Omental fat pad (tissue), 4 donors: Measurements from ENCODE around the gene HAS3. TPM values are rescaled to one million over a fixed set of nuclear protein-coding genes. Genes with fewer than 3 reads are reported as not detected.

ENCODE experiments used
- ATAC-seq: fragments of 150-250 bp; one replicate; pipeline ENCODE4 v1.9.1; 2016; ENCODE audit warnings: mild to moderate bottlenecking, moderate library complexity; ENCODE audit not compliant: low FRiP score
- DNase-seq: peaks from one replicate; pipeline ENCODE4 v3.0.0-alpha.2; 2019; ENCODE audit warnings: low spot score
- total RNA-seq, 4 donors: library from RNA; depleted of rRNA; stranded (reverse); fragments of >200 nt; gene quantifications; one replicate each; pipeline ENCODE4 v1.1.0, GENCODE V29; 2016
- TF ChIP-seq, protein P1 (sequence below), 3 donors: fragments of 450-650 bp; IDR thresholded peaks; one replicate each; pipeline ENCODE4 v1.5.1; 2016 to 2017; ENCODE audit warnings: antibody characterized with exemption in 3 of 3, mild to moderate bottlenecking in 3 of 3, moderate library complexity in 2 of 3

Gene HAS3
- total RNA-seq, 4 donors from 2014 or later, result 0.36 to 2.2 (median 1.2) TPM

- DNase-seq, result no peak
- TF ChIP-seq, protein P1, sequence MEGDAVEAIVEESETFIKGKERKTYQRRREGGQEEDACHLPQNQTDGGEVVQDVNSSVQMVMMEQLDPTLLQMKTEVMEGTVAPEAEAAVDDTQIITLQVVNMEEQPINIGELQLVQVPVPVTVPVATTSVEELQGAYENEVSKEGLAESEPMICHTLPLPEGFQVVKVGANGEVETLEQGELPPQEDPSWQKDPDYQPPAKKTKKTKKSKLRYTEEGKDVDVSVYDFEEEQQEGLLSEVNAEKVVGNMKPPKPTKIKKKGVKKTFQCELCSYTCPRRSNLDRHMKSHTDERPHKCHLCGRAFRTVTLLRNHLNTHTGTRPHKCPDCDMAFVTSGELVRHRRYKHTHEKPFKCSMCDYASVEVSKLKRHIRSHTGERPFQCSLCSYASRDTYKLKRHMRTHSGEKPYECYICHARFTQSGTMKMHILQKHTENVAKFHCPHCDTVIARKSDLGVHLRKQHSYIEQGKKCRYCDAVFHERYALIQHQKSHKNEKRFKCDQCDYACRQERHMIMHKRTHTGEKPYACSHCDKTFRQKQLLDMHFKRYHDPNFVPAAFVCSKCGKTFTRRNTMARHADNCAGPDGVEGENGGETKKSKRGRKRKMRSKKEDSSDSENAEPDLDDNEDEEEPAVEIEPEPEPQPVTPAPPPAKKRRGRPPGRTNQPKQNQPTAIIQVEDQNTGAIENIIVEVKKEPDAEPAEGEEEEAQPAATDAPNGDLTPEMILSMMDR (IDR thresholded peaks at IDR 0.05), result no peak
- no peak for ATAC-seq
Measured at GRCh38 chr16:69150146-69150865, 44.9 kb downstream of the HAS3 start.

GRCh38 chr16:69157196-69157595 lies 51.7 kb downstream of the HAS3 start:
- DNase-seq (no peak), ATAC-seq (no peak)
- TF ChIP-seq, protein P1 (IDR thresholded peaks at IDR 0.05), result no peak

GRCh38 chr16:69160192-69160591 lies 54.7 kb downstream of the HAS3 start:
- DNase-seq, result no peak
- ATAC-seq, result no peak
- TF ChIP-seq, protein P1 (IDR thresholded peaks at IDR 0.05), result no peak

DNA sequence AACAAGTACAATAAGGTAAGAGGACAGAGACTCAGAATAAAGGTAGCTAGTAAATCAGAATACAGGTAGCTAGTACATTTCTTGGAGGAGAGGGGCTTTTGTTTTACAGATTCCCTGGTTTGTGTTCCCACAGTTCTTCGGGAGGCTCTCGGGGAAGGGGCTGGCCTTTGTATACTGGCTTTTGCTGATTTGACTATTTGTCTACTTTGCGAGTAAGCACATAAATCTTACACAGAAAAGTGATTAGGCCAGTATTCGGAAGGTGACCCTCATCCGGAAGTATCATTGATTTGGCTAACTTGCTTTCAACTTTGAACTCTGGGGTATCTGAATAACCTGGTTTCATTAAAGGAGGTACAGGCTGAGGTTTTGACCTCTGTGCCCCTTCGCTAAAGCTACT lies 60.1 kb downstream of the HAS3 start:
- no peak for ATAC-seq
- TF ChIP-seq, protein P1 (IDR thresholded peaks at IDR 0.05), result no peak
- no peak for DNase-seq

- DNase-seq (no peak), ATAC-seq (no peak)
- TF ChIP-seq, protein P1 (IDR thresholded peaks at IDR 0.05), result no peak
Measured at GRCh38 chr16:69166221-69166833, 60.9 kb downstream of the HAS3 start.

DNA sequence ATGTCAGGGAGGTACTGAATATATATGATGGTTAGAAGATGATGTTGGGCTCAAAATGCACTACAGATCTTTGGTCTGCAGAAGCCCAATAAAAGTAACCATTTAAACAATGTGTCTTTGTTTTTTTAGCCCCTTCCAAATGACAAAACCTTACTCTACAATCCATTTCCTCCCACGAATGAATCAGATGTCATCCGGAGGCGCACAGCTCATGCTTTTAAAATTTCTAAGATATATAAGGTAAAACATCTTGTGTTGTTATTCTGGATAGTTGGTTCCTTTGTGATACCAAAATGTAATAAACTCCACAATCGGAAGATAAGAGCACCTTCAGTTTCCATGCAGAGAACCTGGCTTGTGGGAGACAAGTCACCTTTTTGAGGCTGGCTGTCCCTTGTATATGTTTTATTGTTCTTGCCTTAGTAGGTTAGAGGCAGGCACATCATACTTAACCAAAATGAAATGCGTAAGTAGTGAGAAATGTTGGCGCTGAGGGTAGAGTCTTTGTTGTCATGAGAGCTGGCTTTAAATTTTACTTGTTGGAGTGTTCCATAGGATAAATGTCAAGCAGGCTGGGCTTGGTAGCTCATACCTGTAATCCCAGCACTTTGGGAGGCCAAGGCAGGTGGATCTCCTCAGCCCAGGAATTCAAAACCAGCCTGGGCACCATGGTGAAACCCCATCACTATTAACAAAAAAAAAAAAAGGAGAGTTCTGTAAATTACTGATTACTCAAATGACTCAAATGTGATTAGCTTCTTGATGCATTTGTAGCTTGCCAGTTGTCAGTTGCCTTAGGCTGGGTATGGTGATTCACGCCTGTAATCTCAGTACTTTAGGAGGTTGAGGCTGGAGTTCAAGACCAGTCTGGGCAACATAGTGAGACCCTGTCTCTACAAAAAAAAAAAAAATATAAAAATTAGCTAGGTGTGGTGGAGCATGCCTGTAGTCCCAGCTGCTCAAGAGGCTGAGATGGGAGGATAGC lies 61.8 kb downstream of the HAS3 start:
- TF ChIP-seq, protein P1 (IDR thresholded peaks at IDR 0.05), result no peak
- DNase-seq, result no peak
- no peak for ATAC-seq

Other genes starting within 250 kb of the HAS3 start
- gene CHTF8, start 26.9 kb downstream of the HAS3 start, total RNA-seq, result 10 to 100 TPM; 53.7 to 61.3 (median 57.4) TPM
- 10 to 100 TPM; 32.9 to 85.7 (median 35.9) TPM for gene UTP4, start 27.0 kb downstream of the HAS3 start, total RNA-seq
- gene SNTB2, start 81.5 kb downstream of the HAS3 start, total RNA-seq, result 10 to 100 TPM; 49.7 to 80.9 (median 59.3) TPM
- 10 to 100 TPM; 26.6 to 39.0 (median 34.1) TPM for gene VPS4A, start 205.7 kb downstream of the HAS3 start, total RNA-seq
- 10 to 100 TPM; 12.8 to 25.0 (median 19.1) TPM for gene PDF, start 224.9 kb downstream of the HAS3 start, total RNA-seq
- gene COG8, start 233.9 kb downstream of the HAS3 start, total RNA-seq, result 10 to 100 TPM; 26.8 to 50.6 (median 39.4) TPM
- gene NIP7, start 234.1 kb downstream of the HAS3 start, total RNA-seq, result 10 to 100 TPM; 14.7 to 56.8 (median 17.1) TPM
- not detected for gene TMED6, start 246.1 kb downstream of the HAS3 start, total RNA-seq